CD14-positive monocyte (primary cell): ENCODE data around the gene KIAA0040. TPM values are rescaled to one million over a fixed set of nuclear protein-coding genes. Genes with fewer than 3 reads are reported as not detected.

Experiments used
- DNase-seq, 3 donors: peaks; one replicate each; pipeline ENCODE4 v3.0.0-alpha.2; 2011 to 2022
- H2AFZ ChIP-seq: 2 replicates; pipeline ENCODE4 v1.6.0; 2012; ENCODE audit warnings: mild to moderate bottlenecking, low read depth, low read length, inconsistent platforms; ENCODE audit not compliant: insufficient read depth, poor library complexity, severe bottlenecking
- H3K27ac ChIP-seq, 2 donors: 1 replicate in 1 of 2; 2 replicates in 1 of 2; pipeline ENCODE4 v1.5.1; 2012 to 2013; ENCODE audit warnings: low read length in 2 of 2, control low read depth in 1 of 2, inconsistent platforms in 1 of 2, low read depth in 1 of 2, mild to moderate bottlenecking in 1 of 2
- H3K27me3 ChIP-seq, 2 donors: one replicate each; pipeline versions ENCODE4 v1.6.0 to v1.6.1; 2011 to 2013; ENCODE audit warnings: low read length in 2 of 2; ENCODE audit not compliant: control insufficient read depth in 2 of 2, insufficient read depth in 2 of 2
- H3K36me3 ChIP-seq, 2 donors: replicated peaks in 1 of 2; 1 replicate in 1 of 2; 2 replicates in 1 of 2; pipeline versions ENCODE4 v1.5.1 to v1.6.1; 2012 to 2013; ENCODE audit warnings: low read length in 2 of 2, control low read depth in 1 of 2, inconsistent platforms in 1 of 2, mild to moderate bottlenecking in 1 of 2; ENCODE audit not compliant: insufficient read depth in 2 of 2, control insufficient read depth in 1 of 2
- H3K4me1 ChIP-seq, 2 donors: 1 replicate in 1 of 2; 2 replicates in 1 of 2; pipeline versions ENCODE4 v1.5.1 to v1.6.1; 2012 to 2013; ENCODE audit warnings: low read length in 2 of 2, control low read depth in 1 of 2, inconsistent platforms in 1 of 2, mild to moderate bottlenecking in 1 of 2, moderate library complexity in 1 of 2; ENCODE audit not compliant: insufficient read depth in 2 of 2, control insufficient read depth in 1 of 2
- H3K4me2 ChIP-seq: replicated peaks from 2 replicates; pipeline ENCODE3; 2012; ENCODE audit warnings: low read length, moderate library complexity, mild to moderate bottlenecking; ENCODE audit not compliant: poor library complexity, severe bottlenecking; ENCODE audit errors: extremely low read depth
- H3K4me3 ChIP-seq, 3 experiments: fragments of 200-600 bp in 1 of 3; sonication (generic) in 1 of 3; replicated peaks in 1 of 3; 1 replicate in 2 of 3; 2 replicates in 1 of 3; pipeline ENCODE4 v1.5.1; 2011 to 2013; ENCODE audit warnings: low read length in 3 of 3, mild to moderate bottlenecking in 3 of 3, control low read depth in 2 of 3, low read depth in 2 of 3, inconsistent platforms in 1 of 3, moderate library complexity in 1 of 3
- H3K79me2 ChIP-seq: 2 replicates; pipeline ENCODE4 v1.6.0; 2012; ENCODE audit warnings: mild to moderate bottlenecking, control low read depth, inconsistent platforms, low read length, moderate library complexity; ENCODE audit not compliant: insufficient read depth
- H3K9ac ChIP-seq: 2 replicates; pipeline ENCODE4 v1.6.0; 2017; ENCODE audit warnings: low read length, mild to moderate bottlenecking; ENCODE audit not compliant: insufficient read depth, poor library complexity, severe bottlenecking
- H3K9me3 ChIP-seq, 2 donors: replicated peaks in 1 of 2; 1 replicate in 1 of 2; 2 replicates in 1 of 2; pipeline versions ENCODE4 v1.5.1 to v1.6.1; 2012 to 2013; ENCODE audit warnings: low read length in 2 of 2, control low read depth in 1 of 2; ENCODE audit not compliant: control insufficient read depth in 1 of 2, insufficient read depth in 1 of 2
- H4K20me1 ChIP-seq: 2 replicates; pipeline ENCODE4 v1.6.0; 2012; ENCODE audit warnings: mild to moderate bottlenecking, low read length, control low read depth, moderate library complexity; ENCODE audit not compliant: insufficient read depth
- H3K27ac Mint-ChIP-seq, 7 donors: one replicate each; pipeline ENCODE4 v1.8.0; 2020; ENCODE audit warnings: mild to moderate bottlenecking in 7 of 7, mixed read lengths in 7 of 7, moderate library complexity in 6 of 7, inconsistent platforms in 2 of 7
- H3K27me3 Mint-ChIP-seq, 3 donors: one replicate each; pipeline ENCODE4 v1.8.0; 2021 to 2022; ENCODE audit warnings: low read depth in 3 of 3, mild to moderate bottlenecking in 3 of 3, mixed read lengths in 3 of 3, moderate library complexity in 3 of 3, inconsistent platforms in 1 of 3
- H3K36me3 Mint-ChIP-seq, 2 donors: one replicate each; pipeline ENCODE4 v1.8.0; 2020; ENCODE audit warnings: mixed read lengths in 2 of 2, inconsistent platforms in 1 of 2, mild to moderate bottlenecking in 1 of 2
- H3K4me1 Mint-ChIP-seq: one replicate; pipeline ENCODE4 v1.8.0; 2020; ENCODE audit warnings: mild to moderate bottlenecking, mixed read lengths
- H3K4me3 Mint-ChIP-seq, 2 donors: one replicate each; pipeline ENCODE4 v1.8.0; 2020; ENCODE audit warnings: mild to moderate bottlenecking in 2 of 2, mixed read lengths in 2 of 2, moderate library complexity in 1 of 2
- H3K9me3 Mint-ChIP-seq, 7 donors: one replicate each; pipeline ENCODE4 v1.8.0; 2020 to 2022; ENCODE audit warnings: mixed read lengths in 7 of 7, mild to moderate bottlenecking in 6 of 7, moderate library complexity in 6 of 7, inconsistent platforms in 2 of 7
- CTCF ChIP-seq: fragments of 200-600 bp; IDR thresholded peaks from one replicate; pipeline ENCODE4 v1.8.0; 2022; ENCODE audit warnings: antibody characterized with exemption, mild to moderate bottlenecking
- WGBS: methylation state at CpG from one replicate; pipeline ENCODE4 v1.1.5; 2013; ENCODE audit warnings: missing lambda C conversion rate; ENCODE audit not compliant: insufficient coverage; 5-methylcytosine and 5-hydroxymethylcytosine counted together
- intact Hi-C, 2 donors: fragments of 100-400 bp; cut with micrococcal nuclease; formaldehyde crosslinking; loops; one replicate each; pipeline versions ENCODE4 v1.15.0 to v1.15.1; 2023
- polyA plus RNA-seq, 3 donors: library from polyadenylated mRNA; depleted of rRNA in 1 of 3; unstranded in 2 of 3; stranded (reverse) in 1 of 3; fragments of 300-500 nt in 2 of 3; fragments of >200 nt in 1 of 3; fragmentation: Illumina TruSeq in 2 of 3; gene quantifications; 1 replicate in 2 of 3; 2 replicates in 1 of 3; pipeline ENCODE4 v1.2.3, GENCODE V29; 2012 to 2021

Gene KIAA0040
- polyA plus RNA-seq, 3 donors, result 24.0 to 35.4 (median 25.9) TPM

DNA sequence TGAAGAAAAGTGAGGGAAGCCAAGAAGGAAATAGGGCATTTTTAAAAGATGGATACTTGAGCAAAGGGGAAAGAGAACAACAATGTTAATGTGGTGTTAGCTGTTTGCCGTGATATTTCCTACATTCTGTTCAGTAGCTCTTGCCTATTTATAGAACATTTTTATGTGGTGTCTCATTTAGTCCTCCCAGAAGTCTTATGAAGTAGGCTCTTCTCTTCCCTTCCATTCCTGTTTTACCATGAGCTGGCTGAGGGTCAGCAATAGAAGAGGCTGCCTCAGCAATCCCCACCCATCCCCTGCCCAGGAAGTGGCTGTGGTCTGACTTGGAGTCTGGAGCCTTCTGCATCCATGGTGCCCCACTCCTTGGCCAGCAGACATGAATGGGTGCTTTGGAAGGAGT, 60.1 kb downstream of the KIAA0040 start:
- TF ChIP-seq CTCF, result no peak
- Histone ChIP-seq H3K4me3 (no peak overlapping the region), H3K4me1 (peaks cover 26 to 27% of the 10 kb centered on the region in 2 donors), H3K4me2 (no peak overlapping the region), H3K27me3 (no peaks in the 10 kb centered on the region), H3K79me2 (no peaks in the 10 kb centered on the region), H3K36me3 (no peaks in the 10 kb centered on the region), H4K20me1 (no peaks in the 10 kb centered on the region), H2AFZ (no peak overlapping the region), H3K27ac (no peak overlapping the region), H3K9me3 (no peaks in the 10 kb centered on the region), H3K9ac (no peak overlapping the region)
- Mint-ChIP-seq H3K9me3 (no peaks in the 10 kb centered on the region), H3K27me3 (peaks cover 0 to 4% (median 1%) of the 10 kb centered on the region in 3 donors), H3K27ac (no peak overlapping the region), H3K4me3 (no peak overlapping the region), H3K4me1 (peaks cover 26% of the 10 kb centered on the region), H3K36me3 (no peaks in the 10 kb centered on the region)
- DNase-seq, result no peak
- WGBS, result no CpG with 5 or more reads among the region's 1 CpG
- intact Hi-C loops, result no loop called here

- no peak overlapping the region for H3K4me3 Mint-ChIP-seq
- no peak overlapping the region for H3K27ac Mint-ChIP-seq
- Histone ChIP-seq H3K36me3 (no peaks in the 10 kb centered on the region), H3K27me3 (no peaks in the 10 kb centered on the region), H3K4me2 (no peak overlapping the region), H3K79me2 (no peaks in the 10 kb centered on the region), H2AFZ (no peak overlapping the region), H3K4me3 (no peak overlapping the region), H3K9me3 (no peaks in the 10 kb centered on the region), H4K20me1 (no peaks in the 10 kb centered on the region), H3K27ac (no peak overlapping the region), H3K9ac (no peak overlapping the region), H3K4me1 (peaks cover 28 to 29% of the 10 kb centered on the region in 2 donors)
- H3K4me1 Mint-ChIP-seq, result peaks cover 33% of the 10 kb centered on the region
- intact Hi-C loops, result no loop called here
- TF ChIP-seq CTCF, result no peak
- DNase-seq, result no peak
- no peaks in the 10 kb centered on the region for H3K36me3 Mint-ChIP-seq
- WGBS, result no CpG with 5 or more reads among the region's 1 CpG
- H3K27me3 Mint-ChIP-seq, result peaks cover 0 to 4% (median 1%) of the 10 kb centered on the region in 3 donors
- H3K9me3 Mint-ChIP-seq, result no peaks in the 10 kb centered on the region
Measured at GRCh38 chr1:175131095-175131494, 61.5 kb downstream of the KIAA0040 start.
